Epithelial cell of esophagus (primary cell): Measurements from ENCODE around the gene MAN2B1.
"Not testable (repeated sequence)": the region's sequence is repeated elsewhere in the genome, so short reads cannot be mapped to it uniquely, and the experiment has no call there.

Source experiments
- DNase-seq: peaks from one replicate; pipeline ENCODE4 v3.0.0; 2010; ENCODE audit warnings: low read depth
- H3K4me3 ChIP-seq: 2 replicates; pipeline ENCODE4 v1.5.1; 2011; ENCODE audit warnings: mild to moderate bottlenecking, low read length, control low read depth
- CTCF ChIP-seq: IDR thresholded peaks from 2 replicates; pipeline ENCODE4 v1.5.1; 2011; ENCODE audit warnings: low read depth, mild to moderate bottlenecking, low read length, control low read depth, inconsistent platforms; ENCODE audit not compliant: insufficient read depth; ENCODE audit errors: missing control alignments

MAN2B1 gene

GRCh38 chr19:12705654-12706331 is 39.3 kb upstream of the MAN2B1 start:
- no peak overlapping the region for H3K4me3 ChIP-seq
- no peak for TF ChIP-seq CTCF
- DNase-seq, result no peak

GRCh38 chr19:12705169-12705568 is 38.6 kb upstream of the MAN2B1 start:
- no peak for TF ChIP-seq CTCF
- no peak overlapping the region for H3K4me3 ChIP-seq
- no peak for DNase-seq

- TF ChIP-seq CTCF, result no peak
- no peak overlapping the region for H3K4me3 ChIP-seq
- no peak for DNase-seq
These were observed 36.5 kb upstream of the MAN2B1 start for GRCh38 chr19:12703046-12703445.

GRCh38 chr19:12701596-12702282 is 35.2 kb upstream of the MAN2B1 start:
- no peak for DNase-seq

GRCh38 chr19:12698138-12698537 is 31.6 kb upstream of the MAN2B1 start:
- no peak for TF ChIP-seq CTCF
- DNase-seq, result no peak
- H3K4me3 ChIP-seq, result no peak overlapping the region

More at GRCh38 chr19:12701596-12702282, 35.2 kb upstream of the MAN2B1 start:
- no peak for TF ChIP-seq CTCF
- H3K4me3 ChIP-seq, result no peak overlapping the region

GRCh38 chr19:12697425-12697824 is 30.9 kb upstream of the MAN2B1 start:
- DNase-seq, H3K4me3 ChIP-seq: not testable (repeated sequence)

GRCh38 chr19:12696366-12697335 is 30.1 kb upstream of the MAN2B1 start, which contains the start of gene FBXW9:
FBXW9 (minus strand) TSS chr19:12696631; CDS start chr19:12696581, 50 bp downstream.
- TF ChIP-seq CTCF, result no peak
- peak within 1 kb of the TSS; percentile 83 for H3K4me3 ChIP-seq
- DNase-seq, result peak; percentile 95
